Islet of Langerhans (tissue), 1 donor: ENCODE measurements around the gene RAB11FIP2.
"Not testable (repeated sequence)": the region's sequence is repeated elsewhere in the genome, so short reads cannot be mapped to it uniquely, and the experiment has no call there.

Experiments
- FAIRE-seq: peaks from one replicate; lab custom pipeline; 2011; peaks lifted over from hg19 to GRCh38; lab: Jason Lieb, UNC

RAB11FIP2 gene, protein sequence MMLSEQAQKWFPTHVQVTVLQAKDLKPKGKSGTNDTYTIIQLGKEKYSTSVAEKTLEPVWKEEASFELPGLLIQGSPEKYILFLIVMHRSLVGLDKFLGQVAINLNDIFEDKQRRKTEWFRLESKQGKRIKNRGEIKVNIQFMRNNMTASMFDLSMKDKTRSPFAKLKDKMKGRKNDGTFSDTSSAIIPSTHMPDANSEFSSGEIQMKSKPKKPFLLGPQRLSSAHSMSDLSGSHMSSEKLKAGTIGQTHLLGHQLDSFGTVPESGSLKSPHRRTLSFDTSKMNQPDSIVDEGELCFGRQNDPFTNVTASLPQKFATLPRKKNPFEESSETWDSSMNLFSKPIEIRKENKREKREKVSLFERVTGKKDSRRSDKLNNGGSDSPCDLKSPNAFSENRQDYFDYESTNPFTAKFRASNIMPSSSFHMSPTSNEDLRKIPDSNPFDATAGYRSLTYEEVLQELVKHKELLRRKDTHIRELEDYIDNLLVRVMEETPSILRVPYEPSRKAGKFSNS

DNA sequence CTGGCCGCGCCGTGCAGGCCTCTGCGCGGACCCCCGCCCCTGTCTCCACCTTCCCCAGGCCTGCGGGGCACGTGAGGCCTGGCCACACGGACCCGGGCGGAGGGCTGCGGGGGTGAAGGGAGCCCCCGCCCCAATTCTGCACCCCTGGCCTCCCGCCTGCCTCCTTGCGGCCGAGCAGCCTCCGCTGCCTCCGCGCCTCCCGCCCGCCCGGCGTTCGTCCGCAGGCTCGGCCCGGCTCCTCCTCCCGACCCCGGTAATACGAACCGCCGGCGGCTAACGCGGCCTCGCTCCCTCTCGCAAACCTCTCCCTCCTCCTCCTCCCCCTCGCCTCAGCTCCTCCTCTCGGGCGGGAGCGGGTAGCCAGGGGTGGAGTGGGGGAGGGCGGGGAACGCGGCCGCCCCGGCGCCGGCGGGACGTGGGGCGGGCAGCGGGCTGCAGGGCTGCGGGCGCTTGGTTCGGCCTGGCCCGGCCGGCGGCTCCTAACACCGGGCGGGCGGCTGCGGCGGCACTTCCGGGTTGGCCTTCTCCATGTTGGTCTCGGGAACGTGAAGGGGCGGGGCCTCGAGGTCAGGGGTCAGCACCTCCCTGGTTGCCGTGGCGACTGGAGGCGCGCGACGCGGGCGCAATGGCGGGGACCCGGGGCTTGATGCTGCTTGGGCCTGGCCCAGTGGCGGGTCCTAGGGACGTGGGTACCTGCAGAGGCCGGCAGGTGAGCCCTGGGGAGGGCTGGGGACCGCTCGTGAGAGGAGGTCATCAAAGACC lies at the start of gene RAB11FIP2:
Gene RAB11FIP2, minus strand, starts transcription at position 547 of the 762 bp plus-strand sequence. CDS start 778 bp downstream, outside the sequence.
- FAIRE-seq: no peak

DNA sequence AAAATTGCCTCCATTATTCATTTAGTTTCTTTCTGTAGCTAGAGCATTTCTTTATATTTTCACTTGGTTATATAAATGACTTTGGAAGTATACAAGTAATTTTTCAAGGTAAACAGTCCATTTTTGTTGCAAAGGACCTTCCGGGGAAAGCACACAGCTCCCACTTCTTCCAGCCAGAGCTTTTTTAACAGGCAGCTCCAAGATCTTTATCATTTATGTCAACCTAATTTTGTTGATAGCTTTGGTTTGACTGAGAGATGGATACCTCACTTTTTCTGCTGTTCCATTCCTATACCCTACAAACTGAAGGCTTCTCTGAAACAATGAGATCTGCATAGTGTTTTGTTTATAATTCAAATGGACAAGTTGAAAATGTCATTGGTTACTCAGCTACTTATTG lies 49.3 kb upstream of the RAB11FIP2 start:
- no peak for FAIRE-seq

DNA sequence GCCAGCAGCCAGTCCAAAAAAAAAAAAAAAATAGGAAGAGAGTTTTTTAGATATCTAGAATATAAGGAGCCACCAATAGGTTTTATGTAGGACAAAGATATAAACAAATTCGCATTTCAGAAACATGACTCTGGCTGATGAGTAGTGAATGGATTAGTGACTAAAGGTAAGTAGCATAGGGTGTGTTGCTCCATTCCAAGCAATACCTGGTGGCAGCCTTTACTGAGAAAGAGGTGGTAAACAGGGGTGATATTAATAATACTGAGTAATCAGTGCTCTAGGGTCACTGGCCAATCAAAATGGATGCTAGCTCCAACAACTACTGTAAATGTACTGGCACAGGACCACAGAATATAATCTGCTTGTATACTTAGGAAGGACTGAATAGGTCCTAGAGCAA lies 45.5 kb upstream of the RAB11FIP2 start:
- FAIRE-seq: no peak

DNA sequence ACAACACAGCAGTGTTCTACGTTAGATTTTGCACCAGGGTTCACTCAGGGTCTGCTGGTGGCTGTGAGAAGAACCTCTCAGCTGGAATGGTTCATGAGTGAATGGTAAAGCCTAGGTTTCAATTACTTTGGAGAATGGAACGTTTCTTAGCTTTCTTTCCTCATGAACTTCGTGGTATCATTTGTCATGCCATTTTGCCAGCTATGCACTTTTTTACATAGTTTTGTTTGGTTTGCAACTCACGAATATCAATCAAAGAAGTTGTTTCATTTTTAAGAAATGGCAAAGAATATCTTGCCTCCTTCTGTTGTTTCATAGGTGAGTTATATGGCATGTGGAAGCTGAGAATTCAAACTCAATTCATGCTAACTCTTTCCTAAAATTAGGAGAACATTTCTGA lies 34.1 kb upstream of the RAB11FIP2 start:
- no peak for FAIRE-seq

DNA sequence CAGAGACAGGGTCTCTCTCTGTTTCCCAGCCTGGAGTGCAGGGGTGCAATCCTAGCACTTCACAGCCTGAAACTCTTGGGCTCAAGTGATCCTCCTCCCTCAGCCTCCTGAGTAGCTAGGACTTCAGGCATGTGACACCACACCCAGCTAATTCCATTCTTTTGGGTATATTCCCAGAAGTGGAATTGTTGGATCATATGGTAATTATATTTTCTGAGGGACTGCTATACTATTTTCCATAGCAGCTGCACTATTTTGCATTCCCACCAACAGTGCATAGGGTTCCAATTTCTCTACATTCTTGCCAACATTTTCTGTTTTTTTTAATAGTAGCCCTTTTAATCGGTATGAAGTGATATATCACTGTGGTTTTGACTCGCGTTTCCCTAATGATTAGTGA lies 30.0 kb upstream of the RAB11FIP2 start:
- no peak for FAIRE-seq

DNA sequence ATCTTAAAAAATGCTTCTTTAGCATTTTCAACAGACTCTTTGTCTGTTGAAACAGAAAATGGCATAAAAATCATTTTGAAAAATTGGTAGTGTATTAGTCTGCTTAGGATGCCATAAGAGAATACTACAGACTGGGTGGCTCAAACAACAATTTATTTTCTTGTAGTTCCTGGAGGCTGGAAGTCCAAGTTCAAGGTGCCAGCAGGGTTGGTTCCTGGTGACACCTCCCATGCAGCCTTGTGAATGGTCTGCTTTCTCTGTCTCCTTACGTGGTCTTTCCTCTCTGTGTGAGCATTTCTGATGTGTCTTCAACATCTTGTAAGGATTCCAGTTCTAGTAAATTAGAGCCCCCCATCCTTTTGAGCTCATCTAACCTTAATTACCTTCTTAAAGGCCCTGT lies 26.1 kb upstream of the RAB11FIP2 start:
- FAIRE-seq: no peak

DNA sequence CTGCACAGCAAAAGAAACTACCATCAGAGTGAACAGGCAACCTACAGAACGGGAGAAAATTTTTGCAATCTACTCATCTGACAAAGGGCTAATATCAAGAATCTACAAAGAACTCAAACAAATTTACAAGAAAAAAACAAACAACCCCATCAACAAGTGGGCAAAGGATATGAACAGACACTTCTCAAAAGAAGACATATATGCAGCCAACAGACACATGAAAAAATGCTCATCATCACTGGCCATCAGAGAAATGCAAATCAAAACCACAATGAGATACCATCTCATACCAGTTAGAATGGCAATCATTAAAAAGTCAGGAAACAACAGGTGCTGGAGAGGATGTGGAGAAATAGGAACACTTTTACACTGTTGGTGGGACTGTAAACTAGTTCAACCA lies 20.6 kb upstream of the RAB11FIP2 start:
- FAIRE-seq: not testable (repeated sequence)

DNA sequence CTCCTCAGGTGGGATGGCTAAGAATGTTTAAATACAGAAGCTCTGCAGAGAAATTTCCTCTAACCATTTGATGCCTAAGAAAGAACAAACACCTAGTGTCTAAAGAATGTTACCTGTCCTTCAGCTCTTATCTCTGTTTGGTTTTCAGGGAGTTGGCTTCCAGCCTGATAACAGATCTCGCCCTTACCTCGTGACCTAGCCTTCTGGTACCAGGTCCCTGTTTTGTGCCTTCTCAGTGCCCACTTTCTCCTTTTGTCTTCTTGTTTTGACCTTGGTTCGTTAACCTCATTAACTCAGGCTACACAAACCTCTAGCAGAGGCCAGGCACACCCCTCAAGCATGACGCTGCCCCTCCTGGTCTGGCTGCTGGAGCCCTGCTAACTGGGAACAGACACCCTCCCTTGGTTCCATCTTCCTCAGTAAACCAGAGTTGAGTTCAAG lies 16.1 kb upstream of the RAB11FIP2 start:
- FAIRE-seq: no peak

DNA sequence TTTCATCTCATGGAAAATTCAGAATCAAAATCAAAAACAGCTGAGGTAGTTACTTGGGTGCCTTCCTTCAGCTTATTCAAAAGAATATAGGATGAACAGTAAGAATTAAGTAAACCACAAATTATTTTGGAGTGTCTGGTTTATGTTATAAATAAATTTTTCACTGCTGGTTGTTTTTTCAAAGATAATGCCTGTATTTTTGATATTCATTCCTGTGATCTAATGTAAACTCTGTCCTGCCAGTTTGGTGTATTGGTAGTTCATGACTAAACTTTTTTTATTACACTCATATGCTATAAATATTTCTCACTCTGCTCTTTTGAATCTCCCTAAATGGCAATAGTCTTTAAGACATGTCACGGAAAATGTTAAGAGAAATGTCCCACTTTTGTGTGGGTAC lies 11.6 kb upstream of the RAB11FIP2 start:
- no peak for FAIRE-seq

DNA sequence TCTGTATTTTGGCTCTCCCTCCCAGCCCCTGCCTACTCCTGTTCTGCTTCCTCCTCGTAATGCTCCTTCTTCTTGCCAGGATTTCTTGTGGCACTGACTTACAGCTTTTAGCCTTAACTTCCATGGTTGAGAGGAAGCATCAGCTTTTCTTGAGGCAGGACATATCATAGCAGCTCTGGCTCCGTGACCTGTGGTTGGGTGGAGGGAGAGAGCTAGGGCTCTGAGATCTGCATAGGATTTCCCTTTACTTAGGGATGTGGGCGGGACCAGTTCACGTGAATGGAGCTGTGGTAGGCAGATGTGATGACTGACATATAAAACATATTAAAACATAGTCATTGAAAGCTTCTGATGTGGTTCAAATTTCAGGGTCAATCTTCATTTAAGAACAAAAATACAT lies 10.6 kb upstream of the RAB11FIP2 start:
- FAIRE-seq: no peak

DNA sequence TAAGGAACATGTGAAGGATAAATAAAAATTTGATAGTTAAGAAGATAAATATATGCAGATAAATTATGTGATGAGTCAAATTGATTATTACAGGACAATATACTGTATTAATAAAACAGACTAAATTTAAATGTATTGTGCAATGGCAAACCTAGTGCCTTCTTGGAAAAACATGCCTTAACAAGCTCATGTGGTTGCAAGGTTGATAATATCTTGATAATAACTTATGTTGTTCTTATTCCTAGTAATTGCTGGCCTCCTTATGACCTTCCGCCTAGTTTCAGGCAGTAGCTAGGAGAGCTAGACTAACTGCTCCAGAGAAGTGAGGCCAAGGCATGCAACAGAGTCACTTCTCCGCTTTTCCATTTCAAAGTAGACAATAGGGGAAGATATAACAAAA lies 7.6 kb upstream of the RAB11FIP2 start:
- no peak for FAIRE-seq

DNA sequence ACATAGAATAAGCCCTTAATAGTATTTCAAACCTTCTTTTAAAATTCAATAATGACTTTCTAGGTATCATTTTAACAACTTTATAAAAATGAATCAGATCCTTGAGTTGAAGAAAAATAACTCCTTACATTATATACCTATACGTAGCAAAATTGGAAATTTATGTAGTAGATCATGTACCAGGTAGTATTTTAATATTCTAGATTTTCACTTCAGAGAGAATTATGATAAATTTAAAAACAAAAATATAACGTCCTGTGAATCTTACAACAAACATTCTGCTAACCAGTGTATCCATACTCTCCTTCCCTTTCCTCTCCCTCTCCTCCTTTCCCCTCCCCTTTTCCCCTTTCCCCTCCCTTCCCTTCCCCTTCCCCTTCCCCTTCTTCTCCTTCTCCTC lies 6.1 kb upstream of the RAB11FIP2 start:
- FAIRE-seq: no peak

DNA sequence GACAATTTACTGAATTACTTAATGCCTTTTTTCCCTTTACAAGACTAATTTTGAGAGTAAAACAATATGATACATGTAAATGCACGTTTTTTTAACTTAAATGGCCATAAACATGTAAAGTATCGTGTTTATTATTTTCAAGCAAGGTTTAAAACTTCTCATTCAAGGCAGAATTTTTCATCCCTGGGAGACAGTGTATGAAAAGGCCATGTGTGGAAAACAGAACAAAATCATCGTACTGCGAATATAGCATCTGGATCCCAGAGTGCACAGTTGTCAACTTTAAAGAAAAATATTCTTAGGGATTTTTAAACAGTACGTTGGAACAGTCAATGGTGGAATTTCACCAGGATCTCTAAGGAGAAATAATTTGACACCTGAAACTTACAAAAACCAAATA lies 1.1 kb upstream of the RAB11FIP2 start:
- FAIRE-seq: no peak

DNA sequence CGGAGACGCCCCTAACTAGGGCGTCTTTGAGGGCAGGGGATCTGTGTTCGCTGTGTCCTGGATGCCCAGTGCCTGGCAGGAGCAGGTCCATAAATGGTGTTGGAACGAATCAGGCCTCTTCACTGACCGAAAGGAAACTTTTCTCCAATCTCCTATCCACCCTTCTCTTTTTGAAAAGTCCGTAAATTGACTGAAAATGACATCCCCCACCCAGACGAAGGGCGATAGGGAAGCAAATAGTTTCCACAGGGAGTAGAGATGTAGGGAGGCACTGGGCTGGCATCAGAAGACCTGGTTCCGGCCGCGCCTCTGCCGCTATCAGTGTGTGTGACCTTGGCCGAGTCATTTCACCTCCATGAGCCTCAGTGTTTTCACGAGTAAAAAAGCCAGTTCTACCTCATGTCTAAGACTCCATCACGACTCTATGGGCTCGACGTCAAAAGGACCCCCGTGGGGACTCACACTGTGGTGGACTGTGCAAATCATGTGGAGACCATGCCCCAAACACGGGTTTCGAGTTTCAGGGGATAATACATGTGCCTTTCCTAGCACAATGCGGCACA lies 497 bp upstream of the RAB11FIP2 start:
- FAIRE-seq: no peak

DNA sequence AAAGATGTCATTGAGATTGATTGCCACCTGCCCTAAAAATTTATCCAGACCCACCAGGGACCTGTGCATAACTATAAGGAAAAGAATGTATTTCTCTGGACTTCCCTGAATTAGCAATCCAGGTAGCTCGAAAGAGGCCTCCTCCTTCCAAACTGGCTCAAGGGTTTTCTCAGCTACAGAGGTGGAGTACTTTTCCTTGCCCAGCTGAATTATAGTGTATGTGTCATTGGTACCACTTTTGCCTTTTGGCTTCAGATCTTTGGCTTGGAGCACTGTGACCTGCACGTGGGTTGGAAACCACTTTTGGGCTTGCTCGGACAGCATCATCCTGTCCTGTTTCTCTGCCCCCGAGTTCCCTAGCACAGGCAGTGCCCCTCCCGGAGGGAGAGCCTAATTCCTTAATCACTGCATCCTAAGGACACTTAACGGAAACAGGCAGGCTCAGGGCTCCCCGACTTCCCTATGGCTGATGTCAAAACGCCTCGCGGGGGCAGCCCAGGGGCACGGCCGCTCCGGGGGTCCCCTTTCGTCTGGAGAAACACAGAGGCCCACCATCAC lies 825 bp downstream of the RAB11FIP2 start:
- FAIRE-seq: no peak

DNA sequence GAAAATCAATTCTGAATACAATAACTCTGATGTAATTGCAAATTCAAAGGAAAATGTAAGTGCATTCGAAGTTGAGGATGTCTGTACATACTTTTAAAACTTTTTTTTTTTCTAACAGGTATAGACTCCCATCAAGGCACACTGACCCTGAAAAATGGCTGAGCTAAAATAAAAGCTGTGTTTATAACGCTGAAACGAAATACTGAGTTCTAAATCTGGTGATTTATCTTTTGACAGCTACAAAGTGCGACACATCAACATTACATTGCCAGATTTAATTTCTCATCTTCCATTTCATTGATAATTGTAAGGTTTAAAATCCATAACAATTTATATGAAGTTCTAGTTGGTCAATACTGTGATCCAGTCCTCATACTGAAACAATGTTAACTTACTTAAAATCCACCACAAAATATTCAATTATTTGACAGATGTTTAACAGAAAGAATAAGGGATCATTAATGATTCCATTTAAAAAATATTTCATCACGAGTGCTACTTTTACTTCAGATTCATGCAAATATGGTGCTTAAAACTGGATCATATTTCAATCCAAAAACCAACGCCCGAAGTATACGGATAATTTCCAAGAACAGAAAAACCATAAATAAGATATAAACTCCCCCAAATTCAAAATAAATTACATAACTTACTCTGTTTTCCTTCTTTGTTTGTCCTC lies 1.4 kb downstream of the RAB11FIP2 start:
- peak; percentile 87 for FAIRE-seq

DNA sequence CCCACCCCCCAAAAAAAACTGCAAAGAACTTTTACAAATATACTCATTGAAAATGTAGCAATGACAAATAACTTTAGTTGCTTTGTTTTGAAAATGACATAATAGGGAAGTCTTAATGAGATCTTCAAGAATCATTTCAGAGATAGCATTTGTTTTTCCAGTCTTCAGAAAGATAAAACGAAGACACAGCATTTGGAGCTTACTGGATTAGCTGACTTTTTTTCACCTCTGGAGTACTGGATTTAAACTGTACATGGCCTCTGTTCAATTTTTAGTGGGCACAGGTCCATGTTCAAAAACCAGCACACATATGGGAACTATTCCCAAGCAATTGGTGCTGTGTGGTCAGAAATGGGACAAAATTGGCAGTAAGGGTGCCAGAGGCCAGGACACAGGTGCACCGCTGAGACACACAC lies 3.9 kb downstream of the RAB11FIP2 start:
- no peak for FAIRE-seq

DNA sequence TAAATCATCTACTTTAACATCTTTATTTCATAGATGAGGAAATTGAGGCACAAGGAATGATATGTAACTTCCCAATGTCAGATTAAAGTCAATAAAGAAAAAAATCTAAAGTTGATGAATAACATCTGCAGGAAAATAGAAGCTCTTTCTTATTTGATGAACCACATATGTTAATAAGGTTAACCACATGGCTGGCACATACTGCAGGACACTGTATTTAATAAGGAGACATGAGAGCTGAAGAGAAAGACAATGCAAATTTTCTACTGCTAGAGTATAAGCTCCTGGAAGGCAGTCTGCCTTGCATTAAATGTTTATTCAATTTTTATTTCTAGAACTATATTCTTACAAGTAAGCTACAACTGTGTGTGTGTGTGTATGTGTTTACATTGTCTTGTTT lies 4.4 kb downstream of the RAB11FIP2 start:
- FAIRE-seq: no peak

DNA sequence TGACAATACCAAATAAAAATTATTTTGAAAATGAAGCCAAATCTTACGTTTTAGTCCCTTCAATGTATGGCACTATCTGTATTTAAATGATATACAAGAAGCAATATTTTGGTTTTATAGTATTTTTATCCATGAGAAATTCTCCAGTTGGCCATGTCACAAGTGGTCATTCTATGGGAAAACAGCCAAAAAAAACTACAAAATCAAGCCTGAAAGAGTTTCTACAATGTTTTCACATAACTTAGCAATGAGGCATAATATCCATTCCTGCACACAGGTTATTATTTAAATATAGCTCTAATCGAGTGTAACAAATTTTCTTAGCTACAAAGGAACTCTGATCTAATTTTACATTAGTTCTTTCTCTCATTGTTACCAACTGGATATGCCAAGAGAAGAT lies 5.4 kb downstream of the RAB11FIP2 start:
- no peak for FAIRE-seq

DNA sequence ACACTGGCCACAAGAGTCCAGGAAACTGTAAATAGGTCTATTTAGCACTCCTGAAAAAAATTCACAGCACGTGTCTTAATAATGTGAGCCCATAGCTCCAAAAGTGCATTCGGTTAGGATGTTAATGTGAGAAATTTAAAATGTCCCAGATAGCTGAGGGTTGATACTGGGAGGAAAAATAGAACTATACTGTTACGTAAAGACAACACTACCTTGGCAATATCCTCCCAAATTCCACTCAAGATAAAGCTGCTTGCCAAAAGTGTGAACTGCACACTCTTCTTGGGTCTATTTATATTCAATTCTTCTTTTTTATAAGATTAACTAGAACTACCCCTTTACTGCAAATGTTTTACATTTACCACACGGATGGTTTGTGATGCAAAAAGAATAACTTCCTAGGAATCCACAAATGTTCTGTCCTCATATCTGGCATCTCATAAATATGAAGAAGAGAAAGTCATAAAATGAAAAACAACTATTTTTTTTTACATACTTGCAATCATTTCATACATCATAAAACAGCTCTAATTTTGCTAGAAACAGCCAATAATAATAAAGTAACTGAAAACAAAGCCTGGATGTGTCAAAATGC lies 10.4 kb downstream of the RAB11FIP2 start:
- FAIRE-seq: no peak

DNA sequence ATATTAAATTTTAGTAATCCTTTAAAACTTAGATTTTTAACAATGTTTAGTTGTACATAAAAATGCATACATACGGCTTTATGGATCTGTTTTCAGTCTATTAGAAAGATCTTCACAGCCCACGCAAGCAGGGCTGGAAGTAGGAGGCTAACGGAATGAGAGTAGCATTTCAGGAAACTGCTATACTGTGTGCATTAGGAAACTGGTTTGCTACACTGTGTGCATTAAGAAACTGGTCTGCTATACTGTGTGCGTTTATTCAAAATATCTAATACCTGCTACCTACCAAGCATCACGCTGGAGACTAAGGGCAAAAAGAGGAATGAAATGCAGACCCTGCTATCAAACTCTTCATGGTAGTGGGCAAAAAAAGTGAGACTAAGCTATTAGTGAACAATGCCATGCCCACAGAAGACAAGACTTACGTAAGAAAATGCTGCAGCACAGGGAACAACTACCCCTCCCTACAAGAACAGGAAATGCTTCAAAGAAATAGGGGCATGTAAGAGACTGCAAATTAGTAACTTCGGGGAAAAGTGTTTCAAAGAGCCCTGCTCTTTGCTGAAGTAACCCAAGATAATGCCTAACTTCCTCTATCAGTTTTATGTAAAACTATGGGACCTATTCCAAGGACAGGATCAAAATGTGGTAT lies 11.3 kb downstream of the RAB11FIP2 start:
- no peak for FAIRE-seq
